HCT116 (cell line): Measurements from ENCODE around the gene ENOX1. TPM values are rescaled to one million over a fixed set of nuclear protein-coding genes. Genes with fewer than 3 reads are reported as not detected.

Experiments
- ATAC-seq: fragments of 200-7000 bp; cut with Tn5 transposase; 2 replicates; pipeline ENCODE4 v1.9.1; 2020; ENCODE audit warnings: mild to moderate bottlenecking, moderate library complexity
- BruUV-seq: library from RNA; stranded (reverse); fragments of 400-500 nt; replicated peaks from 2 replicates; lab custom pipeline; 2021; lab: Mats Ljungman, UMichigan
- CTCF ChIA-PET: fragments of 300-600 bp; sonication (Branson Sonifier 250); formaldehyde crosslinking; loops from one replicate; lab custom pipeline; 2021; ENCODE audit warnings: antibody characterized with exemption; lab: Charles Lee
- POLR2A ChIA-PET: fragments of 300-600, 350-600 bp; sonication (Branson Sonifier 250); formaldehyde crosslinking; loops from one replicate; lab custom pipeline; 2021; ENCODE audit warnings: antibody characterized with exemption; lab: Charles Lee
- RAD21 ChIA-PET, 2 experiments: fragments of 300-600 bp; sonication (Branson Sonifier 250); formaldehyde crosslinking; loops; one replicate each; lab custom pipeline; 2023; ENCODE audit warnings: low total read pairs in 2 of 2; ENCODE audit not compliant: uncharacterized antibody in 2 of 2, unreplicated experiment in 2 of 2, low non-redundant PET in 1 of 2; lab: Charles Lee
- DNase-seq: peaks from one replicate; pipeline ENCODE4 v3.0.0-alpha.2; 2010; ENCODE audit warnings: low read depth, low spot score
- H2AFZ ChIP-seq: fragments of 200-600 bp; shearing (Covaris generic), sonication (generic); 2 replicates; pipeline ENCODE4 v1.6.1; 2017; ENCODE audit warnings: low read depth, mixed run types, mixed read lengths, antibody characterized with exemption, low read length; ENCODE audit not compliant: poor library complexity, severe bottlenecking
- H3K27ac ChIP-seq: 2 replicates; pipeline ENCODE4 v1.5.1; 2012; ENCODE audit warnings: low read depth, low read length
- H3K27me3 ChIP-seq: fragments of 200-600 bp; sonication (generic); 2 replicates; pipeline ENCODE4 v1.6.1; 2016; ENCODE audit warnings: mixed run types, low read length, mixed read lengths; ENCODE audit not compliant: insufficient read depth
- H3K36me3 ChIP-seq, 2 experiments: fragments of 200-500 bp in 1 of 2; fragments of 200-600 bp in 1 of 2; sonication (Bioruptor generic) in 1 of 2; sonication (generic) in 1 of 2; 2 replicates each; pipeline versions ENCODE4 v1.5.1 to v1.6.1; 2014 to 2016; ENCODE audit warnings: low read length in 2 of 2, inconsistent platforms in 1 of 2, mixed read lengths in 1 of 2, mixed run types in 1 of 2; ENCODE audit not compliant: insufficient read depth in 2 of 2, control insufficient read depth in 1 of 2
- H3K4me1 ChIP-seq, 2 experiments: fragments of 200-600 bp in 1 of 2; sonication (generic) in 1 of 2; 2 replicates each; pipeline versions ENCODE4 v1.5.1 to v1.6.1; 2012 to 2017; ENCODE audit warnings: low read length in 2 of 2, inconsistent platforms in 1 of 2, mild to moderate bottlenecking in 1 of 2, mixed read lengths in 1 of 2, mixed run types in 1 of 2, moderate library complexity in 1 of 2; ENCODE audit not compliant: insufficient read depth in 2 of 2, control insufficient read depth in 1 of 2
- H3K4me2 ChIP-seq: fragments of 200-600 bp; sonication (generic); 2 replicates; pipeline ENCODE4 v1.6.1; 2017; ENCODE audit warnings: mixed run types, low read length, mixed read lengths
- H3K4me3 ChIP-seq, 2 experiments: fragments of 200-600 bp in 1 of 2; sonication (generic) in 1 of 2; replicated peaks in 1 of 2; 2 replicates each; pipeline ENCODE4 v1.5.1; 2011 to 2016; ENCODE audit warnings: low read length in 2 of 2, control low read depth in 1 of 2, low read depth in 1 of 2, mild to moderate bottlenecking in 1 of 2, mixed read lengths in 1 of 2, mixed run types in 1 of 2
- H3K79me2 ChIP-seq: fragments of 200-600 bp; sonication (generic); 2 replicates; pipeline ENCODE4 v1.6.1; 2017; ENCODE audit warnings: mild to moderate bottlenecking, mixed run types, low read length, moderate library complexity, mixed read lengths; ENCODE audit not compliant: insufficient read depth
- H3K9ac ChIP-seq: fragments of 200-600 bp; sonication (generic); 2 replicates; pipeline ENCODE4 v1.6.1; 2016; ENCODE audit warnings: low read length, mixed read lengths
- H3K9me2 ChIP-seq: fragments of 200-600 bp; sonication (generic), shearing (Covaris generic); 2 replicates; pipeline ENCODE4 v1.6.1; 2017; ENCODE audit warnings: mixed run types, mild to moderate bottlenecking, moderate library complexity; ENCODE audit not compliant: insufficient read depth
- H3K9me3 ChIP-seq, 2 experiments: fragments of 200-500 bp in 1 of 2; fragments of 200-600 bp in 1 of 2; sonication (Bioruptor generic) in 1 of 2; sonication (generic) in 1 of 2; 2 replicates each; pipeline ENCODE4 v1.6.1; 2014 to 2017; ENCODE audit warnings: low read length in 2 of 2, mixed read lengths in 2 of 2, inconsistent platforms in 1 of 2, low read depth in 1 of 2, mild to moderate bottlenecking in 1 of 2, mixed run types in 1 of 2, moderate library complexity in 1 of 2; ENCODE audit not compliant: control insufficient read depth in 1 of 2, insufficient read depth in 1 of 2
- H4K20me1 ChIP-seq: fragments of 200-600 bp; sonication (generic), shearing (Covaris generic); 2 replicates; pipeline ENCODE4 v1.6.1; 2017; ENCODE audit warnings: mixed run types, mild to moderate bottlenecking, moderate library complexity; ENCODE audit not compliant: insufficient read depth
- EZH2 ChIP-seq: fragments of 200-600 bp; sonication (generic); IDR thresholded peaks from 2 replicates; pipeline ENCODE4 v1.6.1; 2017; ENCODE audit warnings: antibody characterized with exemption, mixed run types
- EZH2phosphoT487 ChIP-seq: fragments of 200-600 bp; IDR thresholded peaks from 2 replicates; pipeline ENCODE4 v1.6.1; 2018; ENCODE audit warnings: antibody characterized with exemption, borderline replicate concordance
- JUND ChIP-seq: IDR thresholded peaks from 2 replicates; pipeline ENCODE4 v1.6.1; 2012
- POLR2AphosphoS5 ChIP-seq: IDR thresholded peaks from 2 replicates; pipeline ENCODE4 v1.6.1; 2011; ENCODE audit warnings: mild to moderate bottlenecking, low read depth, low read length, moderate library complexity
- RAD21 ChIP-seq: IDR thresholded peaks from 2 replicates; pipeline ENCODE4 v1.6.1; 2012; ENCODE audit warnings: low read depth, mild to moderate bottlenecking
- SIN3A ChIP-seq: IDR thresholded peaks from 2 replicates; pipeline ENCODE4 v1.6.1; 2012; ENCODE audit warnings: low read depth
- SRF ChIP-seq: IDR thresholded peaks from 2 replicates; pipeline ENCODE4 v1.6.1; 2012; ENCODE audit warnings: low read depth
- YY1 ChIP-seq: IDR thresholded peaks from 2 replicates; pipeline ENCODE4 v1.6.1; 2011; ENCODE audit warnings: low read length, low read depth, moderate library complexity, mild to moderate bottlenecking; ENCODE audit not compliant: insufficient replicate concordance; ENCODE audit errors: extremely low read depth
- ZFX ChIP-seq: fragments of 450-650 bp; IDR thresholded peaks from 2 replicates; pipeline ENCODE4 v1.6.1; 2017
- intact Hi-C: fragments of 100-400 bp; cut with micrococcal nuclease; formaldehyde crosslinking; loops from 2 replicates; pipeline ENCODE4 v1.10.0; 2022
- total RNA-seq: library from RNA; stranded (reverse); gene quantifications from one replicate; pipeline ENCODE4 v1.2.1, GENCODE V29; 2021; ENCODE audit not compliant: unreplicated experiment
- TF ChIP-seq, protein P1 (sequence below), 3 experiments: fragments of 200-600 bp in 1 of 3; sonication (generic) in 1 of 3; IDR thresholded peaks in 2 of 3; conservative IDR thresholded peaks in 1 of 3; 2 replicates each; pipeline ENCODE4 v1.5.1; 2012 to 2017; ENCODE audit warnings: low read depth in 2 of 3, low read length in 2 of 3, antibody characterized with exemption in 1 of 3, borderline replicate concordance in 1 of 3, control low read depth in 1 of 3, mild to moderate bottlenecking in 1 of 3, mixed read lengths in 1 of 3, mixed run types in 1 of 3, moderate library complexity in 1 of 3; ENCODE audit not compliant: insufficient read depth in 1 of 3
- TF ChIP-seq, protein P2 (sequence below): IDR thresholded peaks from 2 replicates; pipeline ENCODE4 v1.6.1; 2012

The ENOX1 gene
- total RNA-seq, 1 experiment from 2014 or later, result 4.5 TPM

GRCh38 chr13:43749503-43749902, 37.3 kb downstream of the ENOX1 start:
- CTCF ChIA-PET, result no interaction called here

More at GRCh38 chr13:43749503-43749902, 37.3 kb downstream of the ENOX1 start:
- Histone ChIP-seq H3K9me2 (no peaks in the 10 kb centered on the region), H3K79me2 (no peaks in the 10 kb centered on the region), H3K4me3 (no peak overlapping the region), H3K27ac (no peak overlapping the region), H3K27me3 (peaks cover 10% of the 10 kb centered on the region), H3K4me2 (no peak overlapping the region)
- ATAC-seq, result no peak
- RAD21 ChIA-PET, result no interaction called here
- DNase-seq, result no peak
- intact Hi-C loops, result no loop called here
- TF ChIP-seq SRF (no peak), ZFX (no peak), RAD21 (no peak), JUND (no peak), EZH2 (no peak), POLR2AphosphoS5 (no peak), YY1 (no peak), EZH2phosphoT487 (no peak), SIN3A (no peak)
- TF ChIP-seq, protein P1, sequence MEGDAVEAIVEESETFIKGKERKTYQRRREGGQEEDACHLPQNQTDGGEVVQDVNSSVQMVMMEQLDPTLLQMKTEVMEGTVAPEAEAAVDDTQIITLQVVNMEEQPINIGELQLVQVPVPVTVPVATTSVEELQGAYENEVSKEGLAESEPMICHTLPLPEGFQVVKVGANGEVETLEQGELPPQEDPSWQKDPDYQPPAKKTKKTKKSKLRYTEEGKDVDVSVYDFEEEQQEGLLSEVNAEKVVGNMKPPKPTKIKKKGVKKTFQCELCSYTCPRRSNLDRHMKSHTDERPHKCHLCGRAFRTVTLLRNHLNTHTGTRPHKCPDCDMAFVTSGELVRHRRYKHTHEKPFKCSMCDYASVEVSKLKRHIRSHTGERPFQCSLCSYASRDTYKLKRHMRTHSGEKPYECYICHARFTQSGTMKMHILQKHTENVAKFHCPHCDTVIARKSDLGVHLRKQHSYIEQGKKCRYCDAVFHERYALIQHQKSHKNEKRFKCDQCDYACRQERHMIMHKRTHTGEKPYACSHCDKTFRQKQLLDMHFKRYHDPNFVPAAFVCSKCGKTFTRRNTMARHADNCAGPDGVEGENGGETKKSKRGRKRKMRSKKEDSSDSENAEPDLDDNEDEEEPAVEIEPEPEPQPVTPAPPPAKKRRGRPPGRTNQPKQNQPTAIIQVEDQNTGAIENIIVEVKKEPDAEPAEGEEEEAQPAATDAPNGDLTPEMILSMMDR (IDR thresholded peaks at IDR 0.05 in 2 of 3, conservative IDR thresholded peaks at IDR 0.05 in 1 of 3; ENCODE audit: borderline replicate concordance in 1 of 3, insufficient read depth in 1 of 3, low read depth in 2 of 3, low read length in 2 of 3), result no peak
- TF ChIP-seq, protein P2, sequence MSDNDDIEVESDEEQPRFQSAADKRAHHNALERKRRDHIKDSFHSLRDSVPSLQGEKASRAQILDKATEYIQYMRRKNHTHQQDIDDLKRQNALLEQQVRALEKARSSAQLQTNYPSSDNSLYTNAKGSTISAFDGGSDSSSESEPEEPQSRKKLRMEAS, result no peak
- TF ChIP-seq, all 23 proteins: peak for 0
- Histone ChIP-seq H3K9me3 (no peaks in the 10 kb centered on the region), H2AFZ (no peak overlapping the region), H3K9ac (no peak overlapping the region), H3K36me3 (no peaks in the 10 kb centered on the region), H4K20me1 (no peaks in the 10 kb centered on the region), H3K4me1 (no peaks in the 10 kb centered on the region)
- POLR2A ChIA-PET, result no interaction called here
- BruUV-seq, result no TSS peak
